NCI-H146 (cell line): ENCODE measurements around the gene CMIP.

Experiments
- DNase-seq: peaks from one replicate; lab custom pipeline; 2025; lab: John Stamatoyannopoulos, UW

The CMIP gene

GRCh38 chr16:81495321-81496234, 51.0 kb downstream of the CMIP start:
- DNase-seq = no peak

DNA sequence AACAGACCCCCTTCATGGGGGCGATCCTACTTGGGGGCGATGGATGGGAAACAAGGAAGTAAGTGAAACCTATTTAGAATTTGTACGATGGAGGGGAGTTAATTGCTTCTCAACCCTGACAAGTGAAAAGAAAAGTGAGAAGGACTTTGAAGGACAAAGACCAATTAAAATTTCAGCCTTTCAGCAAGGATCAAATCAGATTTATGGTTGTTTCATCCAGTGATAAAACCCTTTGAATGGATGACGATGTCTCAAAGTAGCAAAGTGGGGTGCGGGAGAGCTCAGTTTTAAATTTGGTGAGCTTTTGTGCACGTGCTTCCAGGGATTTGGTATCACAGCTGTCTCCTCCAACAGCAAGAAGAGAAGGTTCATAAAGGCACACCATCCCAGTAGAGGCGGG, 51.7 kb downstream of the CMIP start:
- DNase-seq = no peak

GRCh38 chr16:81496742-81497141, 52.1 kb downstream of the CMIP start:
- no peak for DNase-seq

DNA sequence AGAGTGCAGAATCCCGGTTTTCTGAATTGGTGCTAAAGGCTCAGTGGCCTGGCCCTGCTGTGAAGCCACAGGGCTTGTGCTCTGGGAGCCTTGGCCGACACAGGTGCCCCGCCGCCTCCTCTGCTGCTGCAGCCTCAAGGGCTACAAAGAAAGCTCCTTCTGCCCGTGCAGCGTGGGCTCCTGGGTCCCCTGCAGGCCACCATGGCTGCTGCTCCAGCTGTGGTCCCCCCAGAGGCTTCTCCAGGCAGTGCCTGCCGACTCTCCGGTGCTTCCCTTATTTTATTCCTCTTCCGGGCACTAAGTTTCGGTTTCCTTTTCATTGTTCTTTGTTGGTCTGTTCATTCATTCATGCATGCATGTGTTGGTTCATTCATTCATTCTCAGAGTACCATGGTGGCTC, 53.1 kb downstream of the CMIP start:
- no peak for DNase-seq

GRCh38 chr16:81498351-81498750, 53.7 kb downstream of the CMIP start:
- no peak for DNase-seq

DNA sequence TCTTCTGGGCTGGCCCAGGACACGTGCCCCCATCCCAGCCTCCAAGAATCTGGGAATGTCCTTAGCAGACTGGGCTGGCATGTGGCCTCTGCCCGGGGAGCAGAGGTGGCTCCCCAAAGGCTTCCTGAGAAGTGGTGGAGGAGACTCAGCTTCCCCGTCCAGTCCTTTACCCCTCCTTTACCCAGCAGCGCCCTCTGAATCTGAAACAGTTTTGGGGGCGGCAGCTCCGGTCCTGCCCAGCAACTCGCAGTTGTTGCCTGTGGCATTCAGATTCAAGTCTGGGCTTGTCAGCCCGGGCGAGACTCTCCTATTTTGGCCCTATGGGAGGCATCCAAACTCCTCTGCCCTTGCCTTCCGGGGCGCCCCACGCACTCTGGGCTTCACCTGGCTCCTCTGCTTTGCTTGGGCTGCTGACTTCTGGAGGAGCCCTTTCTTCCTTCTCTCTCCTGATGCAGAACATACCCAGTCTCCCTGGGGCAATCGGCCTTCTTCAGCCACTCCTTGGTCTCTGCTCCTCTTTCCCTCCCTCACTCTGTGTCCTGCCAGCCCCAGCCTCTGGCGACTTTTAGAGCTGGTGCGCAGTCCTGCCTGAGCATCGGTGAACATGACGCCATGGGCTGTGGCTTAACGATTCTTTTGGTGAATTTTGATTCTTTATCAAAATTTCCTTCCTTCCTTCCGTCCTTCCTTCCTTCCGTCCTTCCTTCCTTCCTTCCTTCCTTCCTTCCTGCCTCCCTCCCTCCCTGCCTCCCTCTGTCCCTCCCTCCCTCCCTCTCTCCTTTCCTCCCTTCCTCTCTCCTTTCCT, 55.2 kb downstream of the CMIP start:
- DNase-seq = no peak

DNA sequence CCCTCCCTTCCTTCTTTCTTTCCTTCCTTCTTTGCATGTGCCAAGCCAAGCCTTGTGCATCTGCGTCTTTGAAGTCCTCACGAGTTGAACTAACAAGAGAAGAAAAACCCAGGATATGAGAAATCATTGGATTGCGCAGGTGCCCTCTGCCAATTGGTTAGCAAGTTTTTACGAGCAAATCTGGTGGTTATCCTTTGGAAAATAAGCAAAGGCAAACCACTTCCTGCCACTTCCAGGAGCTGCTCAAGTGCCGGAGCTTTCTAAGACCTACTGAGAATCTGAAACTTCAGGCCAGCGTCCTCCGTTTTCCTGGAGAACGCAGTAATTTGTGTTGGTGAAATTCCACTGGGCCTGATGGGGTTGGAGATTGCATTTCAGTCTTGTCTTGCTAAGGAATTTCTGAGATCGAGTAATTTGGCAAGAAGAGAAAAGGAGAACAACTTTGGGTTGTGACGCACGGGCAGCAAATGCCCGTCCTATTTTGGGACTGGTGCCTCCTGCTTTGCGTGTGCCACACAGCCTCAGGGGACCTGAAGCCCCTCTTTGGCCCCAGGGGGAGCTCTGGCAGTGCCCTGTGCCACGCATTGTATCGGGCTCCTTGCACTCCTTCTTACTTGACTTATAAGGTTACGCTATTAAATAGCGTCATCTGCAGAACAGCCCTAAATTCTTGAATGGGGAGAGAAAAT, 56.4 kb downstream of the CMIP start:
- DNase-seq = no peak

- DNase-seq = no peak
These were observed 57.9 kb downstream of the CMIP start for GRCh38 chr16:81502396-81503070.

DNA sequence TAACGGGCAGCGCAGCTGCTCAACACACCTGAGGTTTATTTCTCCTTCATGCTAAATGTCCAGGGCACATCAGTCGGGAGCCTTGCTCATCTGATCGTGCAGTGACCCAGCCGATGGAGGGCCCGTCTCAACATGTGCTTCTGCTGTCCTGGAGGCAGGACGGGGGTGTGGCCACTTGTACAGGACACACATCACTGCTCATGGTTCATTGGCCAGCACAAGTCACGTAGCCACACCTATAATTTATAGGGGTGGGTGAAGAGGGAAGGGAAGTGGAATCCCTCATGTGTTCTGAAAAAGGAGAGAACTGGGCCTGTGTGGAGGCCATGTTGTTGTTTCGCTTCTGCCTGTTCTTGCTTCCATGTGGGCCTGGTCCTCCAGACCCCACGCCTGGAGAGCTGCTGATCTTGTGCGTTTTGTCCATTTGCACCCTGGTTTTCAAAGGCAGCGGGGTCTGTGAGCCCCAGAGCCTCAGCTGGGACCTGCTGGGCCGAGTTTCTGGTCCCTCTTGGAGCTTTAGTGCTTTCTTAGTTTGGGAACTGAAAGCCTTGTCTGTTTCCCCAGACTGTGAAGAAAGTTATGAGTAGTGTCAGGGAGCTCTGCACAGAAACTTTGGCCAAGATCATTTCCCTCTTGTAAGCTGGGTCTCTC, 60.5 kb downstream of the CMIP start:
- DNase-seq = no peak

- DNase-seq = no peak
These were observed 64.8 kb downstream of the CMIP start for GRCh38 chr16:81509404-81509803.

- DNase-seq = no peak
These were observed 65.4 kb downstream of the CMIP start for GRCh38 chr16:81510016-81510415.

GRCh38 chr16:81511371-81511770, 66.8 kb downstream of the CMIP start:
- no peak for DNase-seq

- no peak for DNase-seq
These were observed 68.8 kb downstream of the CMIP start for GRCh38 chr16:81513204-81514040.

- no peak for DNase-seq
These were observed 69.5 kb downstream of the CMIP start for GRCh38 chr16:81514041-81514559.

DNA sequence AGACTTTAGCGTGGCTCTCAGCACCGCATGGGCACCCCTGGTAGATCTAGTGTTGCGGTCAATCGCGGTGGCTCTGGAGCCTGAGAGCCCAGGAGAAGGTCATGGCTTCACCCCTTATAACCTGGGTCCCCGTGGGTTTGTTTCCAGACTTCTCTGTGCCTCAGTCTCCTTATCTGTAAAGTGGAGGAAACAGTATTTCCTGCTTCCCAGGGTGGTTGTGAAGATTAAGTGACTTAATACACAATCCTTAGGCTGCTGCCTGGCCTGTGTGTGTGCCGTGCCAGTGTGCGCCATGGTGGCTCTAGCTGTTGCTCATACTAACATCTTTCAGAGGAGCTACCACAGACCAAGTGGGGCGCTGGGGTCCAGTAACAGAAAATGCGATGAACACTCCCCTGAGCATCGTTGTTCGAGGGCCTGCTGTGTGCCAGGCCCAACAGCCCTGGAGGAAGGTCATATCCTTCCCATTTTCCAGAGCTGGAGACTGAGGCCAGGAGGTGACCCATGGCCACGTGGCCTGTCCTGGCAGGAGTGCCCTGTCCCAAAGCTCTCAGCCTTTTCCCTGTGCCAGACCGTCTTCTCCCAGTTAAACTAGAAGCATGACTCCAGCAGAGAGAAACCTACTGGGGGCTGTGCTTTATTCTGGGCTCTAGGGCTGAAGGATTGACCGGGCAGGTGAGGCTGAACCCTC, 70.1 kb downstream of the CMIP start:
- DNase-seq = no peak

GRCh38 chr16:81515281-81515680, 70.7 kb downstream of the CMIP start:
- no peak for DNase-seq

DNA sequence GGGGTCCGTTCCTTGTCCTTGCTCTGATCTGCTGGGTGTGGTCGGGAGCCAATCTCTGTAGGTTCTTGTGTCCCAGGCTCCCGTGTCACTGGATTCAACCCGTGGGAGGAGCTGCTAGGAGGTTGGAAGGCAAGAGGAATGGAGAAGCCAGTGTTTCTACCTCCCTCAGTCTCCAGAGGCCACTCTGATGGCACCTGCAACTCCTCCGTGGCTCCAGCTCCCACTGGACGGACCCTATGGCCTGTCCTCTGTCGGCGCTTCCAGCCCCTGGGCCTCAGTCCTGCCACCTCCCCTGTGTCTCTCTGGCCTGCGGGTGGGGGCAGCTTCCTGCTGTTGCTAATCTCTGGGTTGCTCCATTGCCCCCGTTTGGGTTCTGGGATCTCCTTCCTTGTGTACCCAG, 71.1 kb downstream of the CMIP start:
- no peak for DNase-seq

GRCh38 chr16:81516478-81517149, 72.0 kb downstream of the CMIP start:
- DNase-seq = no peak

DNA sequence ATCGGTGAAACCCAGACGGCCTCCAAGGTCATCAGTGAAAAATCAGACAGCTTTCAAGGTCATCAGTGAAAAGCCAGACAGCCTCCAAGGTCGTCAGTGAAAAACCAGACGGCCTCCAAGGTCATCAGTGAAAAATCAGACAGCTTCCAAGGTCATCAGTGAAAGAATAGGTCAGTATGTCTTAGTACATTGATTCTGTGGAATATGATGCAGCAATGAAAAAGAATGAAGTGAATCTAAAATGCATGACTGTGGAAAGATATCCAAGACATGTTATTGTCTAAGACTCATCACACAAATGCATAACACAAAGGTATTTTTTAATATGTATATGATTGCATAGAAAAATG, 72.5 kb downstream of the CMIP start:
- no peak for DNase-seq
